A172 (cell line): Measurements from ENCODE around the gene ZHX3. TPM values are rescaled to one million over a fixed set of nuclear protein-coding genes. Genes with fewer than 3 reads are reported as not detected.
"Not testable (repeated sequence)": the region's sequence is repeated elsewhere in the genome, so short reads cannot be mapped to it uniquely, and the experiment has no call there.

Experiments
- DNase-seq: peaks from one replicate; pipeline ENCODE4 v3.0.0-alpha.2; 2015; ENCODE audit warnings: low spot score
- total RNA-seq: library from RNA; depleted of rRNA; stranded (reverse); fragments of >200 nt; shearing (Covaris generic); gene quantifications from 2 replicates; pipeline ENCODE4 v1.2.3, GENCODE V29; 2014

The ZHX3 gene
- total RNA-seq, 1 experiment from 2014 or later, result 14.0 TPM

DNA sequence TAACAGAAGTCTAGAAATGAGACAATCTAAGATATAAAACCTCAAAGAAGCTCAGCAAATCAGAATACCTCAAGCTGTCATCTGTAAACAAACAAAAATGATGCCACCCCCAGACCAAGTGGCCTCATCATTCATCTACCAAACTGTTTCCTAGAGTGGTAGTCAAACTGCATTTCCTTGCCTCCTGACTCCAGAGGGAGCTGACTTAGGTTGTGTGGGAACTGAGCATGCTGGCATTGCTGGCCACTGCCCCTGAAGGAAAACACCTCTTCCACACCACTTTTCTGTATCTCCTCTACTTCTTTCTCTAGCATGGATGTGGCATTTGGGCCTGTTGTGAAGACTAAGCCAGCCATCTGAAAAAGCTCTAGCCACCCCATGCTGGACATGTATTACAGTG is 56.3 kb downstream of the ZHX3 start:
- DNase-seq, result no peak

DNA sequence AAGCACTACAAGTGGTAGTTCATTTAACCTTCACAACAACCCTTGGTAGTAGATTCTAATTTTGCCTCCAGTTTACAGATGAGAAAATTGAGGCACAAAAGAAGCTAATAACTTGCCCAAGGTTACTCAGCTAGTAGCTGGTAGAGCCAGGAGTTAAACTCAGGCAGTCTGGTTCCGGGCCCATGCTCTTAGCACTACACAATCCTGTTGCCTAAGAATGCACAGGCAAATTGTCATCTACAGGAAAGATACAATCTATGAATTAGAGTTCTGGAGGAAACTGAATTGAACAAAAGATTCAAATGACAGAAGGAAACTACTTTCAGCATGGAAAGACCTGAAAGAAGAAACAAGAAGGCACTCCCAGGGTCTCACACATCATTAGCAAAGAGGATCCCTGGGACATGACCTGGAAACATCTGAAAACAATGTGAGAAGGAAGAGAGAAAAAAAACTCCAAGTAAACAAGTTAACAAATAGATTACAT is 56.8 kb downstream of the ZHX3 start:
- no peak for DNase-seq

DNA sequence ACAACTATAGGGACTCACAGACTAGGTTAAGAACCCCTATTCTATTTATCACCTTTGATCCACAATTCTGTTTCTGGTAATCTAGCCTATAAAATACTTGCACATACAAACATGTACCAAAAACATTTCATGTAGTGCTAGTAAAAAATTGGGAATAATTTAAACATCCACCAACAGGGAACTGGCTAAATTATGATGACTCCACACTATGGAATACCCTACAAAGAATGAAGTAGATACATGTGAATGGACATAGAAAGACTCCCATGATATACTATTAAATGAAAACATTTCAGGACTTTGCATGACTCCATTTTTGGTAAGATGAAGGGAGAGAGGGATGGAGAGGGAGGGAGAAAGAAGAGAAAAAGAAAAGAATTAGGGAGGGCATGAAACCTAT is 58.2 kb downstream of the ZHX3 start:
- no peak for DNase-seq

DNA sequence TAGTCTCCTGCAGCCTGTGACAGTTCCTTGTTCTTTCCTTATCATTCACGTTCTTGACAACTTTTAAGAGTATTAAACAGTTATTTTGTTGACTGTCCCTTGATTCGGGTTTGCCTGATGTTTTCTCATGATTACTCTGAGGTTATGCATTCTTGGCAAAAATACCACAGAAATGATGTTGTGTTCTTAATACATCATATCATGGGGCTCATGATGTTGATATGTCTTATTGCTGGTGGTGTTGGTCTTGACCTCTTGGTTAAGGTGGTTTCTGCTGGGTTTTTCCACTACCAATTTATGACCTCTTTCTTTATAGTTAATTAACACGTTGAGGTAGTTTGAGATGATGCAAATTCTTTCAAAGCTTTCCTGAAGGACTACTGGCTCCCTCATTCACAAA is 59.1 kb downstream of the ZHX3 start:
- no peak for DNase-seq

DNA sequence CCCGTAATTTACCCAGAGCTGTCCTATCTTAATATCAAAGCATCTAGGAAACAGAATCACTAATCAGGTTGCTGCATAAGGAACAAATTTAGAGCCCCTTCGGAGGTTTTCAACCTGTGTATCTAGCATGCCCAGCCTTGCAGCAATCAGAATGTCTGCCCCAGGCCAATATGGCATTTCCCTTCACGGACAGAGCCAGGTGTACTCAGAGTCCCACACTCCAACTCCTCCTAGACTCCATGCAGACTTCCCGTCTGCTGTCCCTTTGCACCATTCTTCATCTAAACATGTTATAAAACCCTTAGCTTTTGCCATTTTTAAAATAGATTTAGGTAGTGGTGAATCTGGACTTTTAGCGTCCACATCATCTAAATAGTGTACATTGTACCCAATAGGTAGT is 61.0 kb downstream of the ZHX3 start:
- no peak for DNase-seq

DNA sequence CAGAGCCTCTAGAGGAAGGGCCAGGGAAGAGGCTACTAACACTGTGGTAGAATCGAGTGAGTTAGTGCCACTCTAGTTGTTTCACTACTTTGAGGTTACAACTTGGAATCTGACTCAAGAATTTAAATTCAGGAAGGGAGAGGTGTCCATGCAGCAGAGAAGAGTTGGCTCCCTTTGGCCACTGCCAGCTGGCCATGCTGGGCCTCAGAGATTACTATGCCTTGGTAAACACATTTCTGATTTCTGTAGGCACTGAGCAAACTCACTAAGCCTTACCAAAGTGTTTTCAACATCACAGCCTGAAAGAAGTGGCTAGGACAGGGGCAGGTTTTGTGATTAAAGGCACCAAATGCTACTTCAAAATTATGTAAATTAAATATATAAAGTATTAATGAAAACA is 61.9 kb downstream of the ZHX3 start:
- DNase-seq, result no peak

DNA sequence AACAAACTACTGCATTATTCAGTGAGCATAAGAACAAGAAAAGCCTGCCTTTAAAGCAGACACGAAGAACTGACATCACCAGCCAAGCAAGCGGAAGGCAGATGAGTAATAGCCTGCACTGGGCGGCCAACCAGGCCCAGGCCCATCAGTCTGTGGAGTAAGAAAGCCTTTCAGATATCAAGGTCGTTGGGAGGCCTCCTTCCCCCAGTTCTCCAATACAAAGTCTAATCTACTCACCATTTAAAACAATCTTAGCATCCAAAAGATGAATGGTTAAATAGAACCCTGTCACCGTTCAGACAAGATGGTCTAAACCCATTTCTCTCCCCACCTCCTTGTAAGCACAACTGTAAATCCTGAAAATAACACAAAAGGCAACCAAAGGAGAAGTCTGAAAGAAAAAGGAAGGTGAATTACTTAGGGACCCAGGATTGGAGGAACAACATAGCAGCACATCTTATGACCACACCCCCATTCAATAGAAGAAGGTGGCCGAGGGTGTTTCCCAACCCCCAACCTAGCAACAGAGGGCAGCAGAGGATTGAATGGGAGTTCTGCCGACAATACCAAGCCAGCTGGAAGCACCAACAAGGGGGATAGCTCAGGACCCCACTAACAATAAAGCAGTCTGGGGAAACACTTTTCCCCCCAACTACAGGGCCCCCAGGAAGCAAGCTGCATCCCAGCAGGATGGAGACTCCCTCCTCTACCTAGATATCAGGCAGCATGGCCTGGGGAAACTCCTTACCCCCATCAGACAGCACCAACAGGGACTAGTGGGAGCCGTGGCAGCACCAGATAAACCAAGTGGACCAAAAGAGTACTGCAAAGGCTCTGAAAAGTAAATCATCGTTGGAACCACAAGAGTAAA is 67.9 kb downstream of the ZHX3 start:
- peak; percentile 80 for DNase-seq

DNA sequence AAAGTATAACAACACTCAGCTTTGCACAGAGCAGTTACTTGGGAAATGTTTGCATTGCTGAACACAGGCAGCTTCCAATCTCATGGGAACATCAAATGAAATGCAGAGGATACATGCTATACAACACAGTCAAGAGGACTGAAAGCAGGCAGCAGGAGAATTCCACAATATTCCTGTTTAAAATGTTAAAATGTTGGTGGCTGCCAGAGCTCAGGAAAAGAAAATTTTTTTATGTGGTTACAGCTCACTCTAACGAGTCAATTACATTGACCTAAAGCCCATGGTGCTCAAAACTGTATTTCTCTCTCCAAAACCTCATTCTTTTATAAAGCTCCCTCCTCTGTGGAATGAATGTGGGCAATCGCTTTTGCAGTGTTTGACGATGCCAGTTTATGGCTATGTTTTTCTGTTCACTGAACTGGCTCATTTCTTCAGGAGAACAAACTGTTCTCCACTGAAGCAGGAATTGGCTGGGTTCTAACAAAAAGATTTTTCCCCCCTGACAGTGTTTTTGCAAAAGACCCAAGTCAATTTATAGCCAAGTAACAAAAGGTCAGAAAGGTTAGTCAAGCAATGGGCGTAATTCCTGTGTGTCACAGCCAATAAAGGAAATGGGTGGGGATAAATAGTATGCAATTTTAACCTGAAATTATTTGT is 69.0 kb downstream of the ZHX3 start:
- DNase-seq, result no peak

DNA sequence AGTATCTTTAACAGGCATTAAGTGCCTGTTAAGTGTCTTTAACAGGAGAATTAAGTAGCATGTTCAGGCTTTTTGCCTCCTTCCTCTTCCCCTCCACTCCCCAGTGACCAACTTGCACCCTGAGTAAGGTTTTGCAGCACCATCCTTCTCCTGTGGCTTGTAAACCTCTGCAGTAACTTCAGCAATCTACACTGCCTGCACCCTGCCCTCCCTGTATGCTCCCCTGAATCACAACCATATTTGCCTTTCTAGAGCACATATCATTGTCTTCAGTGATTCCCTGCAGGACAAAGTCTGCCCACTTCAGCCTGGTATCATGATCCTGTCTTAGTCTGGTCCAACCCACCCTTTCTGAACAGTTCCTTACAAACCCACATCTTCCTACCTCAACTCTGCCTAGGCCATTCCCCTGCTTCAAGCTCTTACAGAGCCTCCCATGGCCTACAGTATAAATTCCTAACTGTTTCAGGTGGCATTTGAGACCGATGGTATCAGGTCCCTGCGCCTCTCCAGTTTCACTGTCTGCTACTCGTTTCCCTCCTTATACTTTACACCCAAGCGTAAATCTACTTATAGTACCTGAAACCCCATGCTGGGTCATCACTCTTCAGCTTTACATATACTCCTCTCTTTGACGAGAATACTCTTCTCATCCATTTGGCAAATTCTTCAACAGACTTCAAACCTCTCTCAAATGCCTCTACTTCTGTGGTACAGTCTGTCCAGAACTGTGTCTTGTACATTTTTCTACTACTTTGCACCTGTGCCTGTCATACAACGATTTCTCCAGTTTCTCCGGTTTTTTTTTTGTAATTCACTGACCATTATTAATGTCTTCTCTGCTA is 69.8 kb downstream of the ZHX3 start:
- DNase-seq, result no peak

DNA sequence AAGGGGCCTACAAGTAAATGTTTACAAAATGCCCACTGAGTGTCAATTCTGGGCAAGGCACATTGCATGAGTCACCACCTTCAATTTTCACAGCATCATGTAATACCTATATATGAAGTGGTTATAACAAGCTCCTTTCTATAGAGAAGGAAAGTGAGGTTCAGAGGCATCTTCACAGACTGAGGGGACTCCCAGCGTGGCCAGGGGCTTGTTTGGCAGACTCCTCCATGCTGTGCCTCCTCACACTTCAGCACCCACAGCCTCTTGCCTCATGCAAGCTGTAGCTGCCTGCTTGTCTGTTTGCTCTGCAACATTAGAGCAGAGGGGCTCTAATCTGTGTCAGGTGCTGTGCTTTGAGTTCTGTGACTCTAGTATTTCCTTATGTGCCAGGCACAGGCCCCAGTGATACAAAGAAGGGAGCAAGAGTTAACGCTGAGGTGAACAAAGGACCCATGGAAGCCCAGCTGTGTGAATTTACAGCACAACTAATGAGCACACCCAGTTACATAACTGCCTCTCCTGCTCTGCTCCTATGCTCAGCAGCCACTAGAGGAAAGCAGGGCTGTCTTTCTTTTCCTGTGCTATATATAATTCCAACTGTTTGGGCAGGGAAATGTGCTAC is 72.3 kb downstream of the ZHX3 start:
- DNase-seq, result no peak

DNA sequence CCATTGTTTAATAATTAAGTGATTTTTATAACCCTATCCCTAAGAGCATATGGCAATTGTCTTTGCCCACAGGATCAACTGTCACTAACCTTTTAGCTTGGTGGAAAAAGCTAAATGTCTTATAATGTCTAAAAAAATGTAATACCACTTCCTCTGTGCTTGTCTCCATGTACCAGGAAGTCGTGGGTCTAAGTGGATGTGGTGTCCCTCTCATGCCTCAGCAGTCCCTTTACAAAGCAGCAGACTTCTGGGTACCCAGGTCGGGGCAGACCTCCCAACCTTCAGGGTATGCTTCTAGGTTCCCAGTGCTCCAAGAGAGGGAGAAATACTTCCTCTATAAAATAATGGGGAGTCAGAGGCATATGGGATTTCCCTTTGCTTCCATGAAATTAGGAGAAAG is 74.7 kb downstream of the ZHX3 start:
- no peak for DNase-seq

DNA sequence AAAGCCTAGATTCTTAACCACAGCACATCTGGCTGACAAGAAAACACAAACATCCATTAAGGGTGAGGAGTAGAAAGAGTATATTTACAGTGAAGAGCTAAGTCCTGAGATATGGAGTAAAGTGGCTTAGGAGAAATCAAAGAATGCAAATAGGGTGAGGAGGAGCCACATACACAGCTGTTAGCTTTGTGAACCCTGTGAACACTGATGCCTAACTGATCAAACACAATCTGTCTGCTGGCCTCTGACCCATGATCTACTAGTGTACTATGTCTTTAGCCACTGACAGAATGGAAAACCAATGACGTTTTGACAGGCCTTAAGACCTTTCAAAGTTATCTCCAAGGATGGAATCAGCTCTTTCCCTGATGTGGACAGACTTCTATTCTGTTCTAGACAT is 75.2 kb downstream of the ZHX3 start:
- DNase-seq, result no peak

DNA sequence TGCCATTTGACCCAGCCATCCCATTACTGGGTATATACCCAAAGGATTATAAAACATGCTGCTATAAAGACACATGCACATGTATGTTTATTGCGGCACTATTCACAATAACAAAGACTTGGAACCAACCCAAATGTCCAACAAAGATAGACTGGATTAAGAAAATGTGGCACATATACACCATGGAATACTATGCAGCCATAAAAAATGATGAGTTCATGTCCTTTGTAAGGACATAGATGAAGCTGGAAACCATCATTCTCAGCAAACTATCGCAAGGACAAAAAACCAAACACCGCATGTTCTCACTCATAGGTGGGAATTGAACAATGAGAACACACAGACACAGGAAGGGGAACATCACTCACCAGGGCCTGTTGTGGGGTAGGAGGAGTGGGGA is 80.3 kb downstream of the ZHX3 start:
- not testable (repeated sequence) for DNase-seq

DNA sequence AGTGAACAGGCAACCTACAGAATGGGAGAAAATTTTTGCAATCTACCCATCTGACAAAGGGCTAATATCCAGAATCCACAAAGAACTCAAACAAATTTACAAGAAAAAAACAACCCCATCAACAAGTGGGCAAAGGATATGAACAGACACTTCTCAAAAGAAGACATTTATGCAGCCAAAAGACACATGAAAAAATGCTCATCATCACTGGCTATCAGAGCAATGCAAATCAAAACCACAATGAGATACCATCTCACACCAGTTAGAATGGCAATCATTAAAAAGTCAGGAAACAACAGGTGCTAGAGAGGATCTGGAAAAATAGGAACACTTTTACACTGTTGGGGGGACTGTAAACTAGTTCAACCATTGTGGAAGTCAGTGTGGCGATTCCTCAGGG is 80.7 kb downstream of the ZHX3 start:
- DNase-seq, result not testable (repeated sequence)

DNA sequence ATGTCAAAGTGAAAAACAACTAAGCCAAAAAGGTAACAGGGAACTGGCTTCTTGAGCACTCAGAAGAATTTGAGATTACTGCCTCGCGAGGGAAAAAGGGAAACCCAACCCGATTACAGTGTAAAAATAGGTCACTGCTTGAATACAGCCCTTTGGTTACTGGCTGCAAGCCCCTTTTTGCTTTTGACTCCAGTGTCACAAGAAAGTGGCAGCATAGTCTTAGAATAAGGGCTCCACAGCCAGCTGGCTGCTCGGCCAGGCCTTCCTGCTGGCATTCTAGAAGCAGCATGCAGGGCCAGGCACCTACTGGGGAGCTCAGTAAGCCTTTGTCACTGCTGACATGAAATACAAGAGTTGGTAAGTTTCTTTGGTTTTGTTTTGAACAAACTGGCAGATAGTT is 83.0 kb downstream of the ZHX3 start:
- DNase-seq, result no peak

DNA sequence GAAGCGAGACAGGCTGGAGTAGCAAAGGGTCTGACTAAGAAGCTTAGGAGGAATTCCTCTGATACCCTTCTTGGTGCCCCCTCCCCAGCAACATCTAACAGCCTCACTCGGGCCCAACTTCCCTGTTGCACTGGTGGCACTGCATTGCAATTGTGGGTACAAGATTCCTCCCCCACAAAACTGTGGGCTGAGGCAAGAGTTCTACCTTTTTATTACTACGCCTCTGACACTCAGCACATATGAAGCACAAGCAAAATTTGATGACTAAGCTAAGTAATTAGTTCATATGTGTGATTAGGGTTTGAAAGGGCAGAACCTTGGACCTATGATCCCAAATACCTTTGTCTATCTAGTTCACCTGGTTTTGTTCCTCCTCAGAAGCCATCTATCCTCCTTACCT is 83.5 kb downstream of the ZHX3 start:
- no peak for DNase-seq

DNA sequence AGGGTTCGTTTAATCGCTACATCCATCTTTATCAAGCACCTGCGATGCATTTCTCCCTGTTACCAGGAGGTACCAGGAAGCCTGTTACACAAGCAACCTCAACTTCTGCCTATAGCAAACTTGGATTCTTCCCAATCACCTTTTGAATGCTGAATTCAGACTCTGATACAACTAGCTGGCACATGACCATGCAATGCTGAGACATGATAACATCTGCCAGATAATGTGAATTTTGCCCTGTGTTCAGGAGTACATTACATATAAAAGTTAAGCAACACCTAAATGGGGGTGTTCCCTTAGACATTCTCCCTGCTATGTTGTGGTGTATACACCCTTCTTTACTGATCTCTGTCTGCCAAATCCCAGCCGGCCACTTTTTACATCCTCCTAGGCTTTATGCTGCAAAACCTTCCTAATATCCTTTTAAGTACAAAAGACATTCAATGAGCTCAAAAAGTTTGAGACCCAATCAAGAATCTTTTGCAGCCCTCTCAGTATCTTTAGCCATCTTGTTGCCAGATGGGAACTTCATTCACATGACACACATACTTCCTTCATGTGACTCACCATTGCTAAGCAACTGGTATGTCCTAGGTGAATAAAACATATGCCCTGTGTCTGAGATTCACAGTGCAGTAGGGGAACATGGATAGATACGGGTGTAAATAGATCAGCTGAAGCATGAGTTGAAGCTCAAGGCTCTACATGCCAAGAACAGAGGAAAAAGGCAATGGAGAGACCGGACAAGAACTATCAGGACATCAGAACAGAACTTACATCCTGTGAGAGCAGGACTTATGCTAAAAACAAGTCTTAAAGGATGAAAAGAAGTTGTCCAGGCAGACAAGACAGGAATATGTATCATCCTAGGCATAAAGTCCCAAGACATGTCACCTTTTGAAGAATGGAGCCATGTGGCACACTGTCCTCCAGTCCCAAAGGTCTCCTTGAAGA is 84.3 kb downstream of the ZHX3 start:
- peak; percentile 35 for DNase-seq

DNA sequence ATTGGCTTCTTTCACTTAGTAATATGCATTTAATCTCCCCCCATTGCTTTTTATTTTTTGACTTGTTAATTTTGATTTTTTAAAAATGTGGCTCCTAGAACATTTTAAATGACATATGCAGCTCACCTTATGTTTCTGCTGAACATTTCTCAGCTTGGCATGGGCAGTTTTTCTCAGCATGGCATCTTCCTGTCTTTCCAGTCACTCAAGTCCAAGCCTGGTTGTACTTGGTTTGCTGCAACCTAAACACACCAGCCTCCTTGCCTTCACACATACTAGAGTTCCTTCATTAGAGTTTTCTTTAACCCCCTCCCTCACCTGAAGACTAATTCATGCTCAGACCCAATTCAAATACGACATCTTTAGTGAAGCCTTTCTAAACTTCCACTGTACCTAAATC is 86.4 kb downstream of the ZHX3 start:
- no peak for DNase-seq

DNA sequence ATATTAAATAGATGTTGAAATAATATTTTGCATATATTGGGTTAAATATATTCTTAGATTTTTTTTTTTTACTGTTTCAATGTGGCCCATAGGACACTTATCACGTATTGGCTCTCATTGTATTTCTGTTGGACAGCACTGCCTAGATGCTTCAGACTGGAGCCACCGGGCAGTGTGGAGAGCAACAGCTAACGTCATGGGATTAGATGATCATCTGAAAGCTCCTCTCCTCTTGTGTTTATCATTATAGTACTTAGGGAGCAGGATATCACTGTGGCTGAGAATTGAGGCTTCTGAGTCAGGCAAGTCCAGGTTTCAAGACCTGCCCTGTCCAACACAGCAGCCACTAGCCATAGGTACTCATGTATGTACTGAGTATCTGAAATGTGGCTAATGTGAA is 87.4 kb downstream of the ZHX3 start:
- DNase-seq, result no peak

DNA sequence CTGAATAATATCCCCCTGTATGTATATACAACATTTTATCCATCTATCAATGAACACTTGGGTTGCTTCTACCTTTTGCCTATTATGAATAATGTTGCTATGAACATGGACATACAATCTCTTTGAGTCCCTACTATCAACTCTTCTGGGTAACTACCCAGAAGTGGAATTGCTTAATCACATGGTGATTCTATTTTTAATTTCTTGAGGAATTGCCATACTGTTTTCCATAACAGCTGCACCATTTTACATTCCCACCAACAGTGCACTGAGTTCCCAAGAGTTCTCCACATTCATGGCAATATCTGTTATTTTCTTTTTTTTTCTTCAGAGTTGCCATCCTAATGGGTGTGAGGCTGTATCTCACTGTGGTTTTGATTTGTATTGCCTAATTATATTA is 88.3 kb downstream of the ZHX3 start:
- no peak for DNase-seq

DNA sequence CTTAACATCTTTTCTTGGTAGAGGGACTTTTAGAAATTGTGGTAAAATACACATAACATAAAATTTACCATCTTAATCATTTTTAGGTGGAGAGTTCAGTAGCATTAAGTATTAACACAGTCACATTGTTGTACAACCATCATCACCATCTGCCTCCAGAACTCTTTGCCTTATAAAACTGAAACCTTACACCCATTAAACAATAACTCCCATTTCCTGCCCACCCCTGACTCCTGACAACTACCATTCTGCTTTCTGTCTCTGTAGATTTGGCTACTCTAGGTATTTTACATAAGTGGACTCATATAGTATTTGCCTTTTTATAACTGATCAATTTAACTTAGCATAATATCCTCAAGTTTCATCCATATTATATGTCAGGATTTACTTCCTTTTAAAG is 88.7 kb downstream of the ZHX3 start:
- DNase-seq, result no peak
